Measurements from ENCODE around the gene CDR2. TPM values are rescaled to one million over a fixed set of nuclear protein-coding genes. Genes with fewer than 3 reads are reported as not detected.
A peak's percentile ranks its signal among the peaks of the same experiment; 100 is the strongest.

CDR2 gene
- total and polyA plus RNA-seq, 9 of the 15 experiments (the other 6 are each of a cell fraction or from before 2014, with no cell fraction given), result 4.6 to 30.3 (median 19.9) TPM

DNA sequence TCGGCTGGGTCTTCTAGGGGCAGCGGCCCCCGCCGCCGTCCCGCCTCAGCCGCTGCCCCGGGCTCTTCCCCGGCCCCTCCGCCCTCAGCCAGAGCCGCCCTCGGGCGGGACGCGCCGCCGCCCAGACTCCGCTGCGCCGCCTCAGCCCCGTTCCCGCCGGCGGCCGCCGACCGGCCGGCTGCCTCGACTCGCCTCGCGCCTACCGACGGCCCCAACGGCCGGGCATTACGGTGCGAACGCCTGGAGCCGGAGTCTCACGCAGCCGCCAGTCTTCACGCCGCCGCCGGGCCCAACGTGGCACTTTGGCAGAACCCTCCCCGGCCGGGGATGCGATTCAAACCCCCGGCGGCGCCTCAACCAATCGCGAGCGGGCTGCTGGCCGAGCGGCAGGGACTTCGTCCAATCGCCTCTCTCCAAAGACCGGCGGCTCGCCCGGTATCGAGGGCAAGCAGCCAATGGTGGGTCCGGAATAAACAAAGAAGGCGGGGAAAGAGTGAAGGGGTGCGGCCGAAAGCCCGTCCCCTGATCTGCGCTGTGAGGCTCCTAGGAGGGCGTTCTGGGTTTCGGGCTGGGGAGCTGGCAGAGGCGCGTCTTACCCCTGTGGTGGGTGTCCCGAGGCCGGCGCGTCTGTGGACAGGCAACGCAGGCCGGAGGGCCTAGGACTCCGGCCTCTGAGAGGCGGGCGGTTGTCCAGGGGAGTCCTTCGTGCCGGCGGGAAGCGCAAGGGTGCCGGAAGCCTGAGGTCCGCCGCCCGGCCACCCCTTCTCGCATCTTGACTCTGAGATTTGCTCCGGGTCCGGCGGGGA, at the start of gene CDR2 (continued):
- TF ChIP-seq PML (IDR thresholded peaks at IDR 0.05; ENCODE audit: low read length), result no peak
- peak; percentile 86 for TF ChIP-seq CHD2 (IDR thresholded peaks at IDR 0.05; ENCODE audit: low read depth, low read length)
- TF ChIP-seq CCNT2 (IDR thresholded peaks at IDR 0.05; ENCODE audit: borderline replicate concordance, extremely low read depth, insufficient read length, low read depth, low read length), result peak; percentile 45
- TF ChIP-seq, protein P1, sequence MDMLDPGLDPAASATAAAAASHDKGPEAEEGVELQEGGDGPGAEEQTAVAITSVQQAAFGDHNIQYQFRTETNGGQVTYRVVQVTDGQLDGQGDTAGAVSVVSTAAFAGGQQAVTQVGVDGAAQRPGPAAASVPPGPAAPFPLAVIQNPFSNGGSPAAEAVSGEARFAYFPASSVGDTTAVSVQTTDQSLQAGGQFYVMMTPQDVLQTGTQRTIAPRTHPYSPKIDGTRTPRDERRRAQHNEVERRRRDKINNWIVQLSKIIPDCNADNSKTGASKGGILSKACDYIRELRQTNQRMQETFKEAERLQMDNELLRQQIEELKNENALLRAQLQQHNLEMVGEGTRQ (CRISPR knock-in tag; IDR thresholded peaks at IDR 0.05), result no peak
- TF ChIP-seq ZNF766 (CRISPR knock-in tag; conservative IDR thresholded peaks at IDR 0.05), result no peak
- no peak for TF ChIP-seq ZNF12 (CRISPR knock-in tag; IDR thresholded peaks at IDR 0.05)
- TF ChIP-seq TGIF2 (CRISPR knock-in tag; IDR thresholded peaks at IDR 0.05), result no peak
- TF ChIP-seq EGR1 (conservative IDR thresholded peaks at IDR 0.05), result no peak
- TF ChIP-seq POLR2AphosphoS5 (IDR thresholded peaks at IDR 0.05; ENCODE audit: control insufficient read depth, insufficient read depth, low read depth, low read length), result peak; percentile 61; the same call in 1 of the 2 replicates
- TF ChIP-seq, protein P2, sequence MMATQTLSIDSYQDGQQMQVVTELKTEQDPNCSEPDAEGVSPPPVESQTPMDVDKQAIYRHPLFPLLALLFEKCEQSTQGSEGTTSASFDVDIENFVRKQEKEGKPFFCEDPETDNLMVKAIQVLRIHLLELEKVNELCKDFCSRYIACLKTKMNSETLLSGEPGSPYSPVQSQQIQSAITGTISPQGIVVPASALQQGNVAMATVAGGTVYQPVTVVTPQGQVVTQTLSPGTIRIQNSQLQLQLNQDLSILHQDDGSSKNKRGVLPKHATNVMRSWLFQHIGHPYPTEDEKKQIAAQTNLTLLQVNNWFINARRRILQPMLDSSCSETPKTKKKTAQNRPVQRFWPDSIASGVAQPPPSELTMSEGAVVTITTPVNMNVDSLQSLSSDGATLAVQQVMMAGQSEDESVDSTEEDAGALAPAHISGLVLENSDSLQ (IDR thresholded peaks at IDR 0.05), result peak; percentile 100
- TF ChIP-seq ZKSCAN3 (CRISPR knock-in tag; IDR thresholded peaks at IDR 0.05), result no peak
- TF ChIP-seq, protein P3, sequence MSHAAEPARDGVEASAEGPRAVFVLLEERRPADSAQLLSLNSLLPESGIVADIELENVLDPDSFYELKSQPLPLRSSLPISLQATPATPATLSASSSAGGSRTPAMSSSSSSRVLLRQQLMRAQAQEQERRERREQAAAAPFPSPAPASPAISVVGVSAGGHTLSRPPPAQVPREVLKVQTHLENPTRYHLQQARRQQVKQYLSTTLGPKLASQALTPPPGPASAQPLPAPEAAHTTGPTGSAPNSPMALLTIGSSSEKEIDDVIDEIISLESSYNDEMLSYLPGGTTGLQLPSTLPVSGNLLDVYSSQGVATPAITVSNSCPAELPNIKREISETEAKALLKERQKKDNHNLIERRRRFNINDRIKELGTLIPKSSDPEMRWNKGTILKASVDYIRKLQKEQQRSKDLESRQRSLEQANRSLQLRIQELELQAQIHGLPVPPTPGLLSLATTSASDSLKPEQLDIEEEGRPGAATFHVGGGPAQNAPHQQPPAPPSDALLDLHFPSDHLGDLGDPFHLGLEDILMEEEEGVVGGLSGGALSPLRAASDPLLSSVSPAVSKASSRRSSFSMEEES (CRISPR knock-in tag; IDR thresholded peaks at IDR 0.05), result no peak
- TF ChIP-seq NFATC3 (IDR thresholded peaks at IDR 0.05), result no peak
- no peak for TF ChIP-seq ZNF134 (CRISPR knock-in tag; conservative IDR thresholded peaks at IDR 0.05)
- TF ChIP-seq ERF (CRISPR knock-in tag; IDR thresholded peaks at IDR 0.05), result no peak; the same call in 1 of the 2 replicates
- no peak; the same call in 1 of the 2 replicates for TF ChIP-seq HDAC8 (tag; IDR thresholded peaks at IDR 0.05)
- no peak for TF ChIP-seq HIVEP1 (CRISPR knock-in tag; IDR thresholded peaks at IDR 0.05)
- no peak for TF ChIP-seq STAT5A (IDR thresholded peaks at IDR 0.05; ENCODE audit: borderline replicate concordance, low read length)
- no peak for TF ChIP-seq ZNF121 (CRISPR knock-in tag; conservative IDR thresholded peaks at IDR 0.05)
- TF ChIP-seq PHTF2 (CRISPR knock-in tag; IDR thresholded peaks at IDR 0.05), result no peak
- no peak for TF ChIP-seq TCF7L2 (IDR thresholded peaks at IDR 0.05; ENCODE audit: low read depth, low read length)
- no peak for TF ChIP-seq HNRNPK (IDR thresholded peaks at IDR 0.05; ENCODE audit: low read depth, low read length, poor library complexity, severe bottlenecking)
